ENCODE measurements around the gene RNF13.

- TF ChIP-seq CTCF (IDR thresholded peaks at IDR 0.05), result no peak
- TF ChIP-seq EZH2 (IDR thresholded peaks at IDR 0.05; ENCODE audit: borderline replicate concordance, insufficient read depth, low read depth, low read length, poor library complexity, severe bottlenecking), result no peak
Measured at GRCh38 chr3:149813367-149814281, 609 bp downstream of the RNF13 start.
